Suprapubic skin (tissue), 3 donors: ENCODE data around the gene GALNT2.

Experiments
- CTCF ChIP-seq, 2 donors: fragments of 200-600 bp in 1 of 2; fragments of 450-650 bp in 1 of 2; sonication (generic) in 1 of 2; IDR thresholded peaks; one replicate each; pipeline ENCODE4 v1.5.1; 2016 to 2019; ENCODE audit warnings: antibody characterized with exemption in 2 of 2, mild to moderate bottlenecking in 1 of 2, moderate library complexity in 1 of 2
- EP300 ChIP-seq: sonication (generic); formaldehyde crosslinking; IDR thresholded peaks from one replicate; pipeline ENCODE4 v1.6.1; 2017; ENCODE audit warnings: antibody characterized with exemption
- POLR2A ChIP-seq, 2 donors: fragments of 450-650 bp; IDR thresholded peaks; one replicate each; pipeline ENCODE4 v1.6.1; 2017; ENCODE audit warnings: antibody characterized with exemption in 2 of 2, mild to moderate bottlenecking in 2 of 2, moderate library complexity in 2 of 2

- TF ChIP-seq CTCF (IDR thresholded peaks at IDR 0.05) (no peak), EP300 (no peak), POLR2A (IDR thresholded peaks at IDR 0.05) (no peak)
These were observed 196.0 kb downstream of the GALNT2 start for GRCh38 chr1:230262867-230263567.
